Neural cell (in vitro differentiated cells): ENCODE measurements around the gene TSHR. TPM values are rescaled to one million over a fixed set of nuclear protein-coding genes. Genes with fewer than 3 reads are reported as not detected.

Source experiments
- H2AFZ ChIP-seq: fragments of 200-600, 300-800 bp; sonication (generic), shearing (Covaris generic); 2 replicates; pipeline ENCODE4 v1.6.0; 2014; ENCODE audit warnings: low read depth, mild to moderate bottlenecking, antibody characterized with exemption, low read length, moderate library complexity
- H3F3A ChIP-seq: fragments of 200-600 bp; shearing (Covaris generic); 2 replicates; pipeline ENCODE4 v1.6.1; 2016; ENCODE audit warnings: mild to moderate bottlenecking, moderate library complexity, mixed read lengths, antibody characterized with exemption, low read length; ENCODE audit not compliant: insufficient read depth, poor library complexity, severe bottlenecking
- H3K27ac ChIP-seq: fragments of 200-600, 300-800 bp; sonication (generic), shearing (Covaris generic); 2 replicates; pipeline ENCODE4 v1.5.1; 2014; ENCODE audit warnings: mild to moderate bottlenecking, low read length, moderate library complexity
- H3K27me3 ChIP-seq: fragments of 300-800, 200-600 bp; sonication (generic), shearing (Covaris generic); 2 replicates; pipeline ENCODE4 v1.6.0; 2014; ENCODE audit warnings: mild to moderate bottlenecking, low read depth, low read length, moderate library complexity; ENCODE audit not compliant: insufficient read depth
- H3K36me3 ChIP-seq: fragments of 300-800, 200-600 bp; sonication (generic), shearing (Covaris generic); 2 replicates; pipeline ENCODE4 v1.5.1; 2014; ENCODE audit warnings: mild to moderate bottlenecking, antibody characterized with exemption, low read length, moderate library complexity; ENCODE audit not compliant: insufficient read depth
- H3K4me2 ChIP-seq: fragments of 300-800, 200-600 bp; sonication (generic), shearing (Covaris generic); 2 replicates; pipeline ENCODE4 v1.6.0; 2014; ENCODE audit warnings: mild to moderate bottlenecking, low read length
- H3K4me3 ChIP-seq: fragments of 300-800, 200-600 bp; sonication (generic), shearing (Covaris generic); 2 replicates; pipeline ENCODE4 v1.5.1; 2014; ENCODE audit warnings: mild to moderate bottlenecking, low read length, moderate library complexity
- H3K79me2 ChIP-seq: fragments of 200-600 bp; shearing (Covaris generic); replicated peaks from 2 replicates; pipeline ENCODE4 v1.6.0; 2014; ENCODE audit warnings: mild to moderate bottlenecking, low read length, moderate library complexity; ENCODE audit not compliant: insufficient read depth
- H3K9ac ChIP-seq: fragments of 300-800, 200-600 bp; sonication (generic), shearing (Covaris generic); 2 replicates; pipeline ENCODE4 v1.6.1; 2016; ENCODE audit warnings: mild to moderate bottlenecking, low read length, mixed read lengths
- H3K9me2 ChIP-seq: fragments of 200-600 bp; shearing (Covaris generic); 2 replicates; pipeline ENCODE4 v1.6.1; 2016; ENCODE audit warnings: mild to moderate bottlenecking, low read length, mixed read lengths; ENCODE audit not compliant: insufficient read depth
- H3K9me3 ChIP-seq: fragments of 200-600, 300-800 bp; sonication (generic), shearing (Covaris generic); 2 replicates; pipeline ENCODE4 v1.6.1; 2016; ENCODE audit warnings: mild to moderate bottlenecking, mixed run types, low read length, moderate library complexity, mixed read lengths
- H4K20me1 ChIP-seq: fragments of 200-600 bp; shearing (Covaris generic); 2 replicates; pipeline ENCODE4 v1.6.1; 2016; ENCODE audit warnings: mild to moderate bottlenecking, mixed run types; ENCODE audit not compliant: insufficient read depth
- CTCF ChIP-seq: fragments of 450-650 bp; IDR thresholded peaks from 2 replicates; pipeline ENCODE4 v1.5.1; 2014; ENCODE audit warnings: antibody characterized with exemption, mild to moderate bottlenecking, moderate library complexity; ENCODE audit not compliant: poor library complexity, severe bottlenecking
- EP300 ChIP-seq: fragments of 450-650 bp; conservative IDR thresholded peaks from 2 replicates; pipeline ENCODE4 v1.6.1; 2014; ENCODE audit warnings: antibody characterized with exemption, mild to moderate bottlenecking, moderate library complexity; ENCODE audit not compliant: poor library complexity, severe bottlenecking
- EZH2 ChIP-seq: fragments of 200-600, 300-800 bp; shearing (Covaris generic), sonication (generic); IDR thresholded peaks from 2 replicates; pipeline ENCODE4 v1.6.1; 2014; ENCODE audit warnings: antibody characterized with exemption, low read length, borderline replicate concordance, mild to moderate bottlenecking; ENCODE audit not compliant: insufficient read depth, poor library complexity, severe bottlenecking
- MXI1 ChIP-seq: fragments of 450-650 bp; conservative IDR thresholded peaks from 2 replicates; pipeline ENCODE4 v1.6.1; 2014; ENCODE audit warnings: antibody characterized with exemption, mild to moderate bottlenecking; ENCODE audit not compliant: poor library complexity, severe bottlenecking
- POLR2AphosphoS5 ChIP-seq: IDR thresholded peaks from 2 replicates; pipeline ENCODE4 v1.6.1; 2012
- RAD21 ChIP-seq: fragments of 450-650 bp; conservative IDR thresholded peaks from 2 replicates; pipeline ENCODE4 v1.6.1; 2014; ENCODE audit warnings: antibody characterized with exemption, mild to moderate bottlenecking, moderate library complexity
- REST ChIP-seq: IDR thresholded peaks from 2 replicates; pipeline ENCODE4 v1.6.1; 2012; ENCODE audit warnings: borderline replicate concordance
- SMC3 ChIP-seq: fragments of 450-650 bp; conservative IDR thresholded peaks from 2 replicates; pipeline ENCODE4 v1.6.1; 2014; ENCODE audit warnings: antibody characterized with exemption, mild to moderate bottlenecking, moderate library complexity; ENCODE audit not compliant: poor library complexity
- TAF1 ChIP-seq: IDR thresholded peaks from 2 replicates; pipeline ENCODE4 v1.6.1; 2012; ENCODE audit warnings: low read depth
- polyA plus RNA-seq: library from polyadenylated mRNA; depleted of rRNA; stranded (reverse); fragments of >200 nt; gene quantifications from 2 replicates; pipeline ENCODE4 v1.2.3, GENCODE V29; 2014

Gene TSHR
- polyA plus RNA-seq, 1 donor from 2014 or later = not detected

- H3K79me2 ChIP-seq = no peaks in the 10 kb centered on the region
- no peak overlapping the region for H3K27ac ChIP-seq
- H3F3A ChIP-seq = no peaks in the 10 kb centered on the region
- H3K4me3 ChIP-seq = no peak overlapping the region
- no peaks in the 10 kb centered on the region for H3K36me3 ChIP-seq
- no peaks in the 10 kb centered on the region for H3K27me3 ChIP-seq
- H3K9me2 ChIP-seq = no peaks in the 10 kb centered on the region
- H3K9me3 ChIP-seq = no peaks in the 10 kb centered on the region
- H3K9ac ChIP-seq = no peak overlapping the region
- no peak overlapping the region for H2AFZ ChIP-seq
- TF ChIP-seq EP300 = no peak
- TF ChIP-seq REST = no peak
- TF ChIP-seq MXI1 = no peak
- H4K20me1 ChIP-seq = no peaks in the 10 kb centered on the region
- H3K4me2 ChIP-seq = no peak overlapping the region
Measured at GRCh38 chr14:81161088-81161487, 205.7 kb downstream of the TSHR start.

- Histone ChIP-seq H3K9me2 (no peaks in the 10 kb centered on the region), H3K4me3 (no peak overlapping the region), H3K27ac (no peak overlapping the region), H4K20me1 (no peaks in the 10 kb centered on the region), H3F3A (no peaks in the 10 kb centered on the region), H3K36me3 (no peaks in the 10 kb centered on the region), H3K9ac (no peak overlapping the region), H3K4me2 (no peak overlapping the region), H3K79me2 (no peaks in the 10 kb centered on the region), H3K27me3 (no peaks in the 10 kb centered on the region), H2AFZ (no peak overlapping the region), H3K9me3 (no peaks in the 10 kb centered on the region)
- TF ChIP-seq EP300 = no peak
- no peak for TF ChIP-seq CTCF
- no peak for TF ChIP-seq REST
- TF ChIP-seq MXI1 = no peak
- TF ChIP-seq TAF1 = no peak
- no peak for TF ChIP-seq SMC3
- TF ChIP-seq POLR2AphosphoS5 = no peak
- no peak for TF ChIP-seq EZH2
- TF ChIP-seq RAD21 = no peak
Measured at GRCh38 chr14:81161749-81162148, 206.3 kb downstream of the TSHR start.
